NCI-H1092 (cell line): Measurements from ENCODE around the gene KCNN1.
"Not testable (repeated sequence)": the region's sequence is repeated elsewhere in the genome, so short reads cannot be mapped to it uniquely, and the experiment has no call there.

Source experiments
- DNase-seq: peaks from one replicate; lab custom pipeline; 2025; lab: John Stamatoyannopoulos, UW

The KCNN1 gene

DNA sequence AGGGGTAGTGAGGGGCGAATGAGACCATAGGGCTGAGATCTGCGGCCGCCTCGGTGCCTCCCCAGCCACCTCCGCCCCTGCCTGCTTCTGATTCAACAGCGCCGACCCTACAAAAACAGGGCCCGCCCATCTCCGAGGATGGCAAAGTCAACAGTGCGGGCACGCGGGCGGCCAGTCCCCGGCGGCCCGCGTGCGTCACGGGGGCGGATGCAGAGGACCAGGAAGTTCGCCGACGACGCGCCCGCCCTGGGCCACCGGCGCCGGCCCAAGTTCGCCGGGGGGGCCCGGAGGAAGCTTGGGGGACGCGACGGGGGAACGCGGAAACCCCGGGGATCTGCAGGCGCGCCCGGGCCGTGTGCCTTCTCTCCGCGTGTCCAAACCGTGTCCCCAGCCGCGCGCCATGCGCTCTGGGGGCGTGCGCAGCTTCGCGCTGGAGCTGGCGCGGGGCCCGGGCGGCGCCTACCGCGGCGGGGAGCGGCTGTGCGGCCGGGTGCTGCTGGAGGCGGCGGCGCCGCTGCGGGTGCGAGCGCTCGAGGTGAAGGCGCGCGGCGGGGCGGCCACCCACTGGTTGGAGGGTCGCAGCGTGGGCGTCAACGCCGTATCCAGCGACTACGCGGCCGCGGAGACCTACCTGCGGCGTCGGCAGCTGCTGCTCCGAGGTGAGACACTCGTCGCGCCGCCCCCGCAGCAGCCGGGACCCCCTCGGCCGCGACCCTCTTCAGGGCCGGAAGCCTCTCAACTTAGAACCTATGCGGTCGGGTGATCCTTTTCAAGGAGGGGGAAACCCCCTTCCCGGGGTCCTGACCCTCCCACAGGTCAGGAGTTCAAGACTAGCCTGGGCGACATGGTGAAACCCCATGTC, 34.2 kb downstream of the KCNN1 start:
- peak; percentile 46 for DNase-seq

DNA sequence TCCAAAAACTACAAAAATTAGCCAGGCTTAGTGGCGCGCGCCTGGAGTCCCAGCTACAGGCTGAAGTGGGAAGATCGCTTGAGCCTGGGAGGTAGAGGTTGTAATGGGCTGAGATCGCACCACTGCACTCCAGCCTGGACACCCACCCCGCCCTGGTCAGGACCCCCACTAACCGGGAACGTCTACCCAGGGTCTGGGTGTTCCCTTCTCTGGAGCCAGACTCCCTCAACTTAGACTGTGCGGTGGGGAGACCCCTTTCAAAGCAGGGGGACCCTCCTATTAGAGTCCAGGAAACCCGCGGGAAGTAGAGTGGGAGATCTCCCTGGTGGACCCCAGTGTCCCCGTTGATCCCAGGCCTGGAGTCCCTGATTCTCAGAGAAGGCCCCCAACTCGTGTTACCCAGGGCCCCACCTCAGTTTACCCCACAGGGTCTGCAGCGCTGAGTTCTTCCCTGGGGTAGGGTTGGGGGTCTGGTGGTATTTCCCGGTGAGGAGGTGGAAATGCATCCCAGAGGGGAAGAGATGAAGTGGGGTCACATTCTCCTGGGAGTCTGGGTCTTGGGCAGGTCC, 35.0 kb downstream of the KCNN1 start:
- no peak for DNase-seq

DNA sequence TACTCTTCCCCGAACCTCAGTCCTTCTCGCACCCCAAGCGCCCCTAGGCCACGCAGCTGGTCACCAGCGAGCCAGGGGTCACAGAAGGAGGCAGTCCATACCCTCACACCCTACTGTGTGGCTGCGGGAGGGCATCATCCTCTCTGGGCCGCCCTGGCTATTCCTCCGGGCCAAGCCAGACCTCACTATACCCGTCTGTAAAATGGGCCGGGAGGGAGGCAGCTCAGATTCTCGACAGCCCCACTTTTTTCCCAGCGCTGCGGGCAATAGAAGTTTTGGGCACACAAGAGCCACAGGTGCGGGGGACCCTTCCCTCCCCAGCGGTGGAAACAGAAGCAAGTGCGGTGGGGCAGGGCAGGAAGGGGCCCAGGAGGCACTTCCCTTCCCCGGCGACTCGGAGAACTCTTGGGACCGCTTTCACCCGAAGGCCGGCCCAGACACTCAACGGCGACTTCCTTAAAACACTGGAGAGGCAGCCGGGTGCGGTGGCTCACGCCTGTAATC, 35.5 kb downstream of the KCNN1 start:
- no peak for DNase-seq

DNA sequence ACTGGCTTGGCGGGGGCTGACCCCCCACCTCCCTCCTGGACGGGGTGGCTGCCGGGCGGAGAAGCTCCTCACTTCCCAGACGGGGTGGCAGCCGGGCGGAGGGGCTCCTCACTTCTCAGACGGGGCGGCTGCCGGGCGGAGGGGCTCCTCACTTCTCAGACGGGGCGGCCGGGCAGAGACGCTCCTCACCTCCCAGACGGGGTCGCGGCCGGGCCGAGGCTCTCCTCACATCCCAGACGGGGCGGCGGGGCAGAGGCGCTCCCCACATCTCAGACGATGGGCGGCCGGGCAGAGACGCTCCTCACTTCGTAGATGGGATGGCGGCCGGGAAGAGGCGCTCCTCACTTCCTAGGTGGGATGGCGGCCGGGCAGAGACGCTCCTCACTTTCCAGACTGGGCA, 38.8 kb downstream of the KCNN1 start:
- not testable (repeated sequence) for DNase-seq

DNA sequence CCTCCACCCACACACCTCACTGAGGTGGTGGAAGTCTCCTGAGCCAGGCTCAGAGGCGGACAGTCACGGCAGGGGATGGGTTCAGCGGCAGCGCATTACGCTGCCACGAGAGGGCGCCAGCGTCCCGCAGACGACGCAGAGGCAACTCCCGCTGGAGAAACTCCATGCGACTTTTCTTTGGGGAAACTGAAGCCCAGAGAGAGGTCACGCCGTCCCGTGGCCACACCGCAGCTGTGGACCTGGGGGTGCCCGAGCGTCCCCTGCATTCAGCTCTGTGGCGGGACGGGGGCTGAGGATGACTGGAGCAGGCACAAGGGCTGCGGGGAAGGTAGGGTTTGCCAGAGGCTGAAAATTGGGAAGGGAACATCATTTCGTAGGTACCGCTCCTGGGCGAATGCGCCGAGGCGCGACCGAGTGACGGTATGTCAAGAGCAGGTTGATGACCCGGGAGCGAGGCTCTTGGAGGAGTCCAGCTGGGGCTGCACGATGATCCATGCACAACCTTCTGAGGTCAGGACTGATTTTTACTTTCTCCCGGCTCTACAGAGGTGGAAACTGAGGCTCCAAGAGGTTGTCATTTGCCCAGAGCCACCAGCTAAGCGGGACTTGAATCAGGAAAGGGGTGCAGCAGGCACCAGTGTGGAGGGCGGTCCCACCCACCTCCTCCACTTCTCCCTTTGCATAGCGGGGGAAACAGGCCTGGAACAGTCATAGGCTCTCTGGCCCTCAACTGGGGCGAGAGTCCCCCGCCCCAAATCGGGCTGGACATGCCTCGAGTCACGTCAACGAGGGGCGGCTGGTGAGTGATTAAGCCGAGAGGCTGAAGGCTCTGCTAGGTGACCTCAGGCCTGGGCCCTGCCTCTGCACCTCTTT, 40.4 kb downstream of the KCNN1 start:
- peak; percentile 53 for DNase-seq

DNA sequence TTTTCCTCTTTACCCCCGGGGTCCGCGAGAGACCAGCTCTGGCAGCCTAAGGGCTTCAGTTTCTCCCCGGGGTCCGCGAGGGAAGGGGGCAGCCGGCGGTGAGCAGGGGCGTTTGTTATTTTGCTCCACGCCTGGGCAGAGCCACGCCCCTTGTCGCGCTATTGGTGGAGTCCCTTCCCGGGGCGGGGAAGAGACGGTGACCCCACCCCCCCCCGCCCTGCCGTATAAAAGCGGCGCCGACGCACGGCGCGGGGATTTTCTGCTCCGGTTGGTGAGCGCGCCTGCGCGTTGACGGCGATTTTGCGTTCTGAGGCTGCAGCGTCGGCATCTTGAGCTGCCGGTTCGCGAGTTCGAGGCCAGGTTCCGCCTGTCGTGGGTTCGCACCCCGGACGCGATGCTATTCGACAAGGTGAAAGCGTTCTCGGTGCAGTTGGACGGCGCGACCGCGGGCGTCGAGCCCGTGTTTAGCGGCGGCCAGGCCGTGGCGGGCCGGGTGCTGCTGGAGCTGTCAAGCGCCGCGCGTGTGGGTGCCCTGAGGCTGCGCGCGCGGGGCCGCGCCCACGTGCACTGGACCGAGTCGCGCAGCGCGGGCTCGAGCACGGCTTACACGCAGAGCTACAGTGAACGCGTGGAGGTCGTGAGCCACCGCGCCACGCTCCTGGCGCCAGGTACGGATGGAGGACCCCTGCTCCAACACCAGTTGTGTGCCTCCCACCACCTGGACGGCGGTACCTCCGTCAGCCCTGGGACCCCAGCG, 41.2 kb downstream of the KCNN1 start, which contains the start of gene ARRDC2:
TSS of gene ARRDC2 (plus strand) at position 254 of the 757 bp plus-strand sequence. CDS start at position 395, 141 bp downstream.
- peak; percentile 90 for DNase-seq

DNA sequence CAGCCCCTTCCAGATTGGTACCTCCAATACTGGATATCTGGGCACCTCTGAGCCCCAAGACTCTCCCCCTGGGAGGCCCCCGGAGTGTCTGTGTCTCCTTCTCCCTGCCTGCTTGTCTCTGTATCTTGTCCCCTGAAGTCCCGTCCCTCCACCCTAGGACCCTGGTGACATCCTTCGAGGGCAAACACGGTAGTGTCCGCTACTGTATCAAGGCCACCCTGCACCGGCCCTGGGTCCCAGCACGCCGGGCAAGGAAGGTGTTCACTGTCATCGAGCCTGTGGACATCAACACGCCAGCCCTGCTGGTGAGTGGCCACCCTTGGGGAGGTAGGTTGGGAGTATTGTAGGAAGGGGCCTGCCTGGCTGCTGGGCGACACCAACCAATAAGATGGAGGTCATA, 41.9 kb downstream of the KCNN1 start:
- DNase-seq: no peak

DNA sequence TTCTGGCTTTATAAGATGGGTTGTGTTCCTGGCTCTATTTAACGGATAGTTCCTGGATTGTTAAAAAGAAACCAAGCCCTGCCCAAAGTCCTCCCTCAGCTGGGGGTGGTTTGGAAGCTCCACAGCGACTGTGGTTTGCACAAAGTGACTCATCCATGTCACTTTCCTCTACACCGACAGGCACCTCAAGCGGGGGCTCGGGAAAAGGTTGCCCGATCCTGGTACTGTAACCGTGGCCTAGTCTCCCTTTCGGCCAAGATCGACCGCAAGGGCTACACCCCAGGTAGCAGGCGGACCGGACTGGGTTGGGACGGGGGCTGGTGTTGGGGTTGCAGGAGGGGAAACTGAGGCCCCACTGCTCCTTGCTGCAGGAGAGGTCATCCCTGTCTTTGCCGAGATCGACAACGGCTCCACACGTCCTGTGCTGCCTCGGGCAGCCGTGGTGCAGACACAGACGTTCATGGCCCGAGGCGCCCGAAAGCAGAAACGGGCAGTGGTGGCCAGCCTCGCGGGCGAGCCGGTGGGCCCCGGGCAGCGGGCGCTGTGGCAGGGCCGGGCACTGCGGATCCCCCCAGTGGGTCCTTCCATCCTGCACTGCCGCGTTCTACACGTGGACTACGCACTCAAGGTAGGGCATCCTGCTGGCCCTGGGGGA, 42.6 kb downstream of the KCNN1 start:
- no peak for DNase-seq

DNA sequence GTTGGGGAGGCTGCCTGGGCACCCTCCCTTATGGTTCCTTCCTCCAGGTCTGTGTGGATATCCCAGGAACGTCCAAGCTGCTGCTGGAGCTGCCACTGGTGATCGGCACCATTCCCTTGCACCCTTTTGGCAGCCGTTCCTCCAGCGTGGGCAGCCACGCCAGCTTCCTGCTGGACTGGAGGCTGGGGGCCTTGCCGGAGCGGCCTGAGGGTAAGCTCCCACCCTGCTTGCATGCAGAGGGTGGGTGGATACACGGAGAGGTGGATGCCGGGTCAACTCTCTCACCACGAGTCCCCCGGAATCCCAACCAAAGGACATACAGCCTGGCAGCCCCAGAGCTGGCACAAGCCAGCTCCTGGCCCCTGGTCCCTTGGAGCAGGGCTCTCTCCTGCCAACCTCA, 43.2 kb downstream of the KCNN1 start:
- DNase-seq: no peak

DNA sequence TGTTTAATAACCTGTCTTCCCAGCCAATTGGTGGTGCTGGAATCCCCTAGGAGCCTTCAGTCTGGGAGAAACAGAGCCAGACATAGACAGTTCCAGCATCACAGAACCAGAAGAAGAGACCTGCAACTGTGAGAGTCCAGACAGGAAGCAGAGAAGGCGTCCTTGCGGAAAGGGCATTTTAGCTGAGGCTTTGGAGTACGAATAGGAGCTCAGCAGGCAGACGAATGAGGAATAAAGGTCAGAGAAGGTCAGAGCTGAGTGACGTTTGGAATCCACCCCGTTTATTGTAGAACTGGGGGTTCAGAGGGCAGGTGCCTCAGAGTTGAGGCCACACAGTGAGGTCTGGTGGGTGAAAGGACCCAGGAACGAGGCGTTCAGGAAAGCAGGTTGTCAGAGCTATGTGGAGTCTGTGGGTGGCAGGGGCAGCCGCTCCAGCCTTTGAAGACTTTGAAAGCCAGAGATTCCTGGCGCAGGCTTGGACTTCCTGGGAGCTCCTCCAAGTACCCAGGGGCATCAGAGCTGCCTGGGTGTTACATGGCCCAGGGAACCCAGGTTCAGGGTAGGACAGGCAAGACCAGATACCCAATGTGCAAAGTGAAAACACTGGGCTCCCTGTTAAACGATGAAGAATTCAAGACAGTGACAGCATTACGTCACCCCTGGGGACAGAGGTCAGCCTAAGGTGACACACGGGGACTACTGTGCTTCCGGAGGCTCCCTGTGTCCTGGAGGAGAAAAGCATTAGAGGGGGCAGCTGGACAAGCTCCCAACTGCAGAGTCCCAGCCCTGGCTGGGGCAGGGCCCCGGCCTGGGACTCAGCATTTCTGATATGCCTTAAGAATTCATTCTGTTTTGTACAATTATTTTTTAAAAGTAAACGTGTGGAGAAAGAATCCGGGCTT, 46.6 kb downstream of the KCNN1 start:
- DNase-seq: no peak

DNA sequence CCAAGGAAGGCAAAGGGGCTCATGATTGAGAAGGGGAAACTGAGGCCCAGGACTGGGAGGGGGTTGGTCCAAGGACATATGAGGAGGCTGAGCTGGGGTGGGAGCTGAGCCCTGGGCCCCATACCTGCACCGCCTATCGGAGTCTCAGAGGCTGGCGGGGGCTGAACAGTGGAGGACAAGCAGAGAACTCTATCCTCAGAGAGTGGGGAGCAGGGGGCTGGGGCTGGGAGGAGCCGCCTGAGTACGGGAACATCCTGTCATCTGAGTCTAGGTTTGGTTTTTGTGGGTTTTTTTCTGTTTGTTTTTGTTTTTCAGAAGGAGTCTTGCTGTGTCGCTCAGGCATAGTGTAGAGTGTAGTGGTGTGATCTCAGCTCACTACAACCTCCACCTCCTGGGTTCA, 47.3 kb downstream of the KCNN1 start:
- DNase-seq: no peak

DNA sequence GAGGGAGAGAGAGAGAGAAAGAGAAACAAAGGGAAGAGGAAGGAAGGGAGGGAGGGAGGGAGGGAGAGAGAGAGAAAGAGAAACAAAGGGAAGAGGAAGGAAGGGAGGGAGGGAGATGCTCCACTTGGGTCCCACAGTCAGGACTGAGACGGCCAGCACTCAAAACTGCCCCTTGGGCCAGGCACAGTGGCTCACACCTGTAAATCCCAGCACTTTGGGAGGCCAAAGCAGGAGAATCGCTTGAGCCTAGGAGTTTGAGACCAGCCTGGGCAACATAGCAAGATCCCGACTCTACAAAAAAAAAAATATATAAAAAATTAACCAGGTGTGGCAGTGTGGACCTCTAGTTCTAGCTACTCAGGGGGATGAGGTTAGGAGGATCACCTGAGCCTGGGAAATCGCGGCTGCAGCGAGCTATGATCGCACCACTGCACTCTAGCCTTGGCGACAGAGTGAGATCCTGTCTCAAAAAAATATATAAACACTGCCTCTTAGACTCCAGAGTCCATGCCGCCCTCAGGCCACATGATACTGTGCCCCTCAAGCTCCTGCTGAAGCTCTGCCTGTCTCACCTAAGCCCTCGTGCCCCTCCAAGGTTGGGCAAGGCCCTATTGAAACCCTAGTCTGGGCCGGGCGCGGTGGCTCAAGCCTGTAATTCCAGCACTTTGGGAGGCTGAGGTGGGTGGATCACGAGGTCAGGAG, 49.5 kb downstream of the KCNN1 start:
- DNase-seq: no peak

DNA sequence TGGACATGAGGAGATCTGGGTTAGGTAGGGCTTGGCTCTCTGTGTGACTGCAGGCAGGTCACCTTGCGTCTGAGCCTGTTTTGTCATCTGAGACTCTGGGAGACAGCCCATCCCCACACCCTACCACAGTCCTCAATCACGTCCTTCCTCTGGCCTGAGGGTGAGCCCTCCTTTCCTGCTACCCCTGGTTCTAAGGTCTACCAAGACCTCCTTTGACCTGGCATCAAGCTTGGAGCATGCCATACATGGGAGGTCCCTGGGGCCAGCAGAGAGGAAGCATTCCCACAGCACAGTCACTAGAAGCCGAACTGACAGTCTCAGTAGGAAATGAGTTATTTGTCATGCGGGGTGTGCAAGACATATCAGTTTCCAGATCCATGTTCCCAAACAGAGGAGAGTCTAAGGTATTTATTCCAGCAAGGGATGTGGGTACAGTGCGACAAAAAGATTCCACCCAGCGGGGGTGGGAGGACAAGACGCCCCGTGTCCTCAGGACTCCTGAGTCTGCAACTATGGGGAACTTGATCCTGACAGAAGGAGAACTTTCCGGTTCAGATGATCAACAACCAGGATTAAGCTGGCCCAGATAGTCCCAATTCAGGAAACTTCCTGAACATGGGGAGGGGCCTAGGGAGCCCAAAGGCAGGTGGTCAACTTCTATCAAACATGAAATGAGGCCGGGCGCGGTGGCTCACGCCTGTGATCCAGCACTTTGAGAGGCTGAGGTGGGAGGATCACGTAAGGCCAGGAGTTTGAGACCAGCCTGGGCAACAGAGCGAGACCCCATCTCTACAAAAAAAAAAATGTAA, 50.6 kb downstream of the KCNN1 start:
- DNase-seq: no peak

DNA sequence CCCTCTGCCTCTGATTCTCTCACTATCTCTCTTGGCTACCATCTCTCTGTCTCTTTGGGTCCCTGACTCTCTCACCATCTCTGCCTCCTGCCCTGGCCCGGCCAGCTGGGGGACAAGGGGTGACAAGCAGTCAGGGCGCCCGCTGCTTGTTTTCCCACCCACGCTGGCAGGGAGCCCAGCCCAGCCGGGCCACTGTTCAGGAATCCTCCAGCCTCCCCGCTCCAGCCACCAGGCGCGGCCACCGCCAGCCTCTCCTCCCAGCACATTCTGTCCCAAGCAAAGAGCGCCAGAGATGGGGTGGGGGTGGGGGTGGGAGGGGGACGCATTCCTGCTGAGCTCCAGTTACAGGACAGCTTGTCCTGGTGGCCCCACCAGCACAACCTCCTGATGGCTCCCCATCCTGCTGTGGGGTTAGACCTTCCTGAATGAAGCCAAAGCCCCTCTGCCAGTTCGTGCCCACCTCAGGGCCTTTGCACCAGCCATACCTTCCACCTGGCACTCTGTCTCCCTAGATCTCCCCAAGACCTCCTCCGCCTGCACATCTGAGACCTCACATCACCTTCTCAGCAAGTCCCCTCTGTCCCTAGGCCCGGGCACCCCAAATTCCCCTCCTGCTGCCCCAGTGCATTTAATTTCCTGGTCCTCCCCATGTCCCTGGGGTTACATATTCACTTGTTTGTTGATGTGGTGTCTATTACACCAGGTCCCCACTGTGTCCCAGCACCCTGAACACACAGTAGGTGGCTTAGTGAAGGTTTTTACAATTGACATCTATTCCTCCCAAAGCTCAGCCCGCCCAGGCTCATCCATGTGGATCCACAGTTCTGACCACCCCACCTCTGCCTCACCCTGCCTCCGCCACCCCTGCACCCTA, 53.5 kb downstream of the KCNN1 start:
- DNase-seq: no peak

DNA sequence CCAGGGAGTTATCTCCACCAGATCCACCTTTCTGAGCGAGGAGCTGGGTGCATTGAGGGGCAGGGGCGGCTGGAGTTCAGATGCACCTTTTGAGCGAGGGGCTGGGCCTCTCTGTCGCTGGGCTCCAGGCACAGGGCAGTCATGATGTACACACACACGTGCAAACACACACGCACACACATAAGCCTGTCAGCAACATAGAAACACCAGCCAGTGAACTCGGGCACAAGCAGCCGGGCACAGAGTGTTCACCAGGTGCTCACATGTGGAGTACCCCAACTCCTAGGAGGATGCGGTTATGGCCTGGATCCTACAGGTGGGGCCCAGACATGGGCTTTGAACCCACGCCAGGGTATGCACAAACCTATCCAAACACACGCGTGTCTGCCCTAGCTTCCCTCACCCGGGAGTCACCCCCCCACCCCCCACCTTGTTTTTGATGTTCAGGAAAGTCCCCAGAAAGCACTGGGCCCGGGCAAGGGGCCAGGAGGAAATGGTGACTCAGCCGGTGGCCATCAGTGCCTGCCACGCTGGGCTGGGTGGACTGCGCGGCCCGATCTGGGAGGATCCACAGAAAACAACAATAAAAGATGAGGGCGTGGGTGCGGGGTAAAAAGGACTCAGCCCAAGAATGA, 54.3 kb downstream of the KCNN1 start:
- no peak for DNase-seq

DNA sequence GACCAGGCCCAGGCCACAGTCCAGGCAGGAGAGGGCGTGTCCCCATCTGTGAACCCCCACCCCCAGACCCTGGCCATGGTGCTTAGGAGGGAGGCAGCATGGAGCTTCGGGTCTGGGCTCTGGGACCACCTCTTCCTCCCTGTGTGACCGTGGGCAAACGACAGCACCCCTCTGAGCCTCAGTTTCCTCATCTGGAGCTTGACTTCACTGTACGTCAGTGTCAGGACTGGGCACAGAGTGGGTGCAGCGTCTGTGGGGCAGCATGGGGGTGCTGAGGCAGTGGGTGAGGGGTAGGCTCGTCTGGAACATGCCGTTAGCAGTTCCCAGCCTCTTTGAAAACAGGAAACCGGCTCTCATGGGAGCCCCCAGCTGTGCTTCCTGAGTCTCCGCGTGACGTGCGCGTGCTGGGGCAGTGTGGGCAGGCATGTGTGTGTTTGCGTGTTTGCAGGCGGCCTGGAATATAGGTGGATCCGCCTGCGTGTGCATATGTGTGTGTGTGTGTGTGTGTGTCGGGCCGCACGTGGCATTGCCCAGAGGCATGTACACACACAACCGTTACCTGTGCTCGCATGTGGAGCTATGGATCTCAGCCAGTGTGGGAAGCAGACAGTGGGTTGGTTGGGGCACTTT, 56.8 kb downstream of the KCNN1 start:
- no peak for DNase-seq

DNA sequence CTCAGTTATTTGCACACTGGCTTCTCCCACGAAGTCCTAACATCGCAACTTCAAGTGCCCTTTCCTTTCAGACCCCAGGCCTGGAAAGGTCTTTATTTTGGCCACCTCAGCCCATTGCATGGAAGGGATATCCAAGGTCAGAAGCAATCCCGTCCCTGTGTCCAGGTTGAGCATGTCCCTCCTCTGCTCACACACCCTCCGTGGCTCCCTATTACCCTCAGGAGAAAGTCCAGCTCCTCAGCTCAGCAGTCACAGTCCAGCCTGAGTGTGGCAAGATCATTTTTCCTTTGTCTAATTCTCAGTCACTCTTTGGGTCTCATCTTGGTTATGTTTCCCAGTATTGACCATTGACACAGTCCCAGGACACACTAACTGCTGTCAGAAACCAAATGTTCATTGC, 60.2 kb downstream of the KCNN1 start:
- DNase-seq: no peak
